ES-I3 (cell line): ENCODE results near the gene TIMM22.
"Not testable (repeated sequence)": the region's sequence is repeated elsewhere in the genome, so short reads cannot be mapped to it uniquely, and the experiment has no call there.

Source experiments
- H3K36me3 ChIP-seq: 2 replicates; pipeline ENCODE4 v1.6.1; 2013; ENCODE audit warnings: mild to moderate bottlenecking, low read length, control low read depth, moderate library complexity; ENCODE audit not compliant: insufficient read depth
- H3K4me1 ChIP-seq: 2 replicates; pipeline ENCODE4 v1.6.1; 2013; ENCODE audit warnings: mild to moderate bottlenecking, control low read depth, low read length; ENCODE audit not compliant: insufficient read depth
- H3K9ac ChIP-seq: 2 replicates; pipeline ENCODE4 v1.6.1; 2013; ENCODE audit warnings: low read depth, mild to moderate bottlenecking, low read length, moderate library complexity
- H3K9me3 ChIP-seq: 2 replicates; pipeline ENCODE4 v1.6.1; 2013; ENCODE audit warnings: mild to moderate bottlenecking, low read length, moderate library complexity; ENCODE audit not compliant: control insufficient read depth, insufficient read depth

The TIMM22 gene

GRCh38 chr17:996554-997344 is at the start of gene TIMM22:
Gene TIMM22 (plus strand): TSS chr17:997129. CDS start chr17:997143, 14 bp downstream.
- Histone ChIP-seq H3K36me3 (peaks cover 8% of the 10 kb centered on the region), H3K4me1 (no peaks in the 10 kb centered on the region; the same call in 1 of the 2 replicates), H3K9me3 (no peaks in the 10 kb centered on the region), H3K9ac (peak within 1 kb of the TSS; percentile 91)

GRCh38 chr17:948284-948852 is 48.6 kb upstream of the TIMM22 start:
- H3K9me3 ChIP-seq = no peaks in the 10 kb centered on the region
- H3K9ac ChIP-seq = no peak overlapping the region
- H3K36me3 ChIP-seq = peaks cover 6% of the 10 kb centered on the region; the same call in 1 of the 2 replicates
- peaks cover 15% of the 10 kb centered on the region for H3K4me1 ChIP-seq

GRCh38 chr17:949623-950303 is 47.2 kb upstream of the TIMM22 start:
- no peaks in the 10 kb centered on the region for H3K36me3 ChIP-seq
- H3K4me1 ChIP-seq = peaks cover 18% of the 10 kb centered on the region
- H3K9me3 ChIP-seq = no peaks in the 10 kb centered on the region
- H3K9ac ChIP-seq = peak overlapping the region; percentile 34

DNA sequence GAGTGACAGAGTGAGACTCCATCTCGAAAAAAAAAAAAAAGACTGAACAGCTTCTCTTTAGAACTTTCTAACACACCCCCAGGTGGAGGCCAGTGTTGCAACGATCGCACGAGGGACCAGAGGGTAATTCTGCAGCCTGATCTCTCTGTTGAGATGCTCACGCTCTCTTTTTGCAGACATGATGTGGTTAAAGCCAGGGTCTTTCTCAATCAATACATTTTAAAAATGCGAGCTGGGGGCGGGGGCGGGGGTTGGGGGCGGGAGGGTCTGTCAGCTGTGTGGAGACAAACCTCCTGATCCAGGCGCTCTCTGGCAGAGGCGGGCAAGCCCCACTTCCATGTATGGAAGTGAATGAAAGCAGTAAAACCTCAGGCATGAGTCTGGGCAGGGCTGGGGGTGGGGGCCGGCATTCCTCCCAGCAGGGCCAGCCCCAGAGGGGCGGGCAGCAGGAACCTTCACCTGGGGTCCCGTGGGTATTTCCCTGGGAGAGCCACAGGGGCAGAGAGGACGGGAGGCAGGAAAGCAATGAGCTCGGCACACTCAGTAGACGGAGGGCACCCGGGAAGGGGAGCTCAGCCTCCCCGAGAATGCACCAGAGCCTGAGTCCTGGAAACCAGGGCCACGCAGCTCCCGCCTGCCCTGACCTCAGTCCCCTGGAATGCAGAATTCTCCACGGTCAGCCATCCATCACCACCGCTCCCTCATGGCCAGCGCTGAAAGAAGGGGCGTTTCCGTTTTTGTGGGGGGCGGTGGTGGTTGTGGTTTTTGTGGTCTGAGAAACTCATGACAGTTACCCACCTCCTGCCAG is 45.4 kb upstream of the TIMM22 start:
- H3K9ac ChIP-seq = peak overlapping the region; percentile 34; the same call in 1 of the 2 replicates
- H3K4me1 ChIP-seq = peaks cover 20% of the 10 kb centered on the region
- H3K9me3 ChIP-seq = no peaks in the 10 kb centered on the region
- no peaks in the 10 kb centered on the region for H3K36me3 ChIP-seq

GRCh38 chr17:952592-952991 is 44.3 kb upstream of the TIMM22 start:
- peaks cover 20% of the 10 kb centered on the region for H3K4me1 ChIP-seq
- not testable (repeated sequence) for H3K36me3 ChIP-seq, H3K9me3 ChIP-seq, H3K9ac ChIP-seq

DNA sequence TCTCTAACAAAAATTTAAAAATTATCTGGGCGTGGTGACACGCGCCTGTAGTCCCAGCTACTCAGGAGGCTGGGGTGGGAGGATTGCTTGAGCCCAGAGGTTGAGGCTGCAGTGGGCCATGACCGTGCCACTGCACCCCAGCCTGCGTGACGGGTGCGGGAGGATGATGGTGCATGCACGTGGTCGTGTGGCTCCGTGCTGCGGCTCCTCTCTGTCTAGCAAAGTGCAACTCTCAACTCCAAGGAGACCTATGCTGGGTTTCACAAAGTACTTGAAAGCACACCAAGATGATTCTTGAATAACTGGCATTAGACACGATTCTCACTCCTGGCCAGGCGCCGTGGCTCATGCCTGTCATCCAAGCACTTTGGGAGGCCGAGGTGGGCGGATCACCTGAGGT is 43.2 kb upstream of the TIMM22 start:
- H3K9ac ChIP-seq = no peak overlapping the region
- H3K4me1 ChIP-seq = peaks cover 20% of the 10 kb centered on the region
- H3K9me3 ChIP-seq = no peaks in the 10 kb centered on the region
- H3K36me3 ChIP-seq = no peaks in the 10 kb centered on the region

GRCh38 chr17:954431-955164 is 42.3 kb upstream of the TIMM22 start:
- no peak overlapping the region for H3K9ac ChIP-seq
- no peaks in the 10 kb centered on the region for H3K36me3 ChIP-seq
- H3K4me1 ChIP-seq = peaks cover 20% of the 10 kb centered on the region
- no peaks in the 10 kb centered on the region for H3K9me3 ChIP-seq

DNA sequence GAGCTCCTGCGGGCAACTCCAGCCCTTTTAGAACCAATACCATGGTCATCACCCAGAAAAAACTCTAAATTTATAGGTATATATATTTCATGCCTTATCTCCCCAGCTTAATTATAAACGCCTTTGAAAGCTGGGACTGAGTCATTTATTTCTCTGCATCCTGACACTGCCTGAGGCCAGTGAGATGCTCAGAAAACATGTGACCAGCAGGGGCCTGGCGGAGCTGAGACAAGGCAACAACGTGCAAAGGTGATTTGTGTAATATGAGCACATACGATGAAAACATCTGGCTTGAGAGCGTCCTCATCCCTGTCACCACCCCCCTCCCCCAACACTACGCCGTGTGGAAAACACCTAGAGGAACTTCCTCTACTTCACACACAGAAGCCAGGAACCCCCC is 40.0 kb upstream of the TIMM22 start:
- H3K36me3 ChIP-seq = no peaks in the 10 kb centered on the region
- no peaks in the 10 kb centered on the region for H3K9me3 ChIP-seq

DNA sequence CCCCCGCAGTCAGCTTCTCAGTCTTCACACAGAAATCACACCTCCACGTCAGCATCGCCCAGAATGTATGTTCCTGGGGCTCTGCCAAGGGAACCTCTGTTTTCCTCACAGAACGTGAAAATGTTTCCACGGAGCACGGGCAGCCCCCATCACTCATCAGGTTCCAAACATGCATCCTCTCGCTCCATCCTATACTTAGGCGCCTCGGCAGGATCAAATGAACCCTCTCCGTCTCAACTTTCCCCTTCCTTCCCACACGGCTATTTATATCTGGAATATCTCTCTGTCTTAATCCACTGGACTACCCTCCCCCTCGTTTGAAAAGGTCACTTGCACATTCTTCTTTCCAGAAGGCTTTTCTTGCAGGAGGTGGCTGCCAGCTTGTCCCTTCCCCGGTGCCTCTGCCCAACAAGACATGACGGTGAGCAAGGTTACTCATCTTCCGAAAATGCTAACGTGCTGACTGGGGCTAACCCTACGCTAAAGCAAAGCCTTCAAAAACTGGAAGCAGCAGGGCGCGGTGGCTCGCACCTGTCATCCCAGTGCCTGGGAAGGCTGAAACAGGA is 39.0 kb upstream of the TIMM22 start:
- H3K36me3 ChIP-seq = no peaks in the 10 kb centered on the region
- H3K9ac ChIP-seq = no peak overlapping the region
- H3K4me1 ChIP-seq = peaks cover 14% of the 10 kb centered on the region
- H3K9me3 ChIP-seq = no peaks in the 10 kb centered on the region

More for the DNA sequence above, 40.0 kb upstream of the TIMM22 start:
- H3K9ac ChIP-seq = no peak overlapping the region
- peaks cover 12% of the 10 kb centered on the region for H3K4me1 ChIP-seq

DNA sequence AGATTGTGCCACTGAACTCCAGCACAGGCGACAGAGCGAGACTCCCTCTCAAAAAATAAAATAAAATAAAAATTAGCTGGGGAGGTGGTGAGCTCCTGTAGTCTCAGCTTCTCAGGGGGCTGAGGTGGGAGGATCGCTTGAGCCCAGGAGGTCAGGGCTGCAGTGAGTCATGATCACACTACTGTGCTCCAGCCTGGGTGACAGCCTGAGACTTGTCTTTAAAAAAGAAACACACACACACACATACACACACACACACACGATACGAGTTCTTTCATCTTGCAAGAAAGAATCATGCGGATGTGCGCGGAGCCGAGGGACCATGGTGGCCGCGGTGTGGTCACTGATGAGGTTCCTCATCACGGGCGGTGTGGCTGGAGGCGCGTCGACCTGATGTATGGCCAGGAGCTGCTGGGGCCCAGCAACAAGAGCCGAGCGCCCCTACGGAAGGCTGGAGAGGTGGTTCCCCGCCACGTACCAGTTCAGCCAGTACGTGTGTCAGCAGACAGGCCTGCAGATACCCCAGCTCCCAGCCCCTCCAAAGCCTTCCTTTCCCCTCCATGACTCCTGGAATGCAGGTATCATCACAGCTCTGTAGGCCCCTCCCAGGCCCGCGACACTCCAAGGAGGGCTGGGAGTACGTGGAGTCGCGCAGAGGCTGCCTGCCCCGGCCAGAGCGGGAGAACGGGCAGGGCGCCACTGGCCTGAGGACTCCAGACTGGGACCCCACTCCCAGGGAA is 38.0 kb upstream of the TIMM22 start:
- Histone ChIP-seq H3K36me3 (no peaks in the 10 kb centered on the region), H3K9me3 (no peaks in the 10 kb centered on the region), H3K4me1 (peaks cover 19% of the 10 kb centered on the region), H3K9ac (no peak overlapping the region)

DNA sequence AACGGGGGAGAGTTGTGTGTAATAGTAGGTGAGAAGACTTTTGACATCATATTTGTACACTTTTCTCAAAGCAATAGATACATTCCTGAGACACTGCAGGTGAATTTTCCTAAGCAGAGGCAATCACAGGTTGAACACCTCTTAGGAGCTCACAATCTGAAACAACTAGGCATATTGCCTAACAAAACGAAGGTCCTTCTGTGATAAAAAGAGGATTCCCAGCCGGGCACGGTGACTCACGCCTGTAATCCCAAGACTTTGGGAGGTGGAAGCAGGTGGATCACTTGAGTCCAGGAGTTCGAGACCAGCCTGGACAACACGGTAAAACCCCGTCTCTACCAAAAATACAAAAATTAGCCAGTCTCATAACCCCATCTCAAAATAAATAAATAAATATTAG is 34.8 kb upstream of the TIMM22 start:
- no peaks in the 10 kb centered on the region for H3K36me3 ChIP-seq
- no peaks in the 10 kb centered on the region for H3K9me3 ChIP-seq
- H3K4me1 ChIP-seq = peaks cover 31% of the 10 kb centered on the region
- H3K9ac ChIP-seq = no peak overlapping the region

GRCh38 chr17:962670-963069 is 34.3 kb upstream of the TIMM22 start:
- Histone ChIP-seq H3K4me1 (peaks cover 32% of the 10 kb centered on the region), H3K9ac (peak overlapping the region; percentile 28; the same call in 1 of the 2 replicates), H3K36me3 (no peaks in the 10 kb centered on the region), H3K9me3 (no peaks in the 10 kb centered on the region)

DNA sequence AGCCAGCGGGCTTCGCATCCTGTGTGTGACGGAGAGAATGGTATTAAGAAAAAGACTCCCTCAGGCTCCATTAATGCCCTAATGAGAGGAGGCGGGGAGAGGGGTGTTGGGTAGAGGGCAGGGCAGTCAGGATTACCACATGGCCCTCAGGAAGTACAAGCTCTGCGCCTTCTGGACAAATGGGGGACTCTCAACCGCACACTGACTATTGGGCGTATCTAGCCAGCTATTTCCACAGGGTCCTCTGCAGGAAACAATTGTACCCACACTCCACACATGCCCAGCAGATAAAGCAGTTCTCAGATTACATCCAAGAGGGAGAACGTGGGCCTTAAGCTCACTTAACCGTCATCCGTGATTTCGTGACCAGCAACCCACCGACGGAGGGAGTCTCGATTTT is 32.1 kb upstream of the TIMM22 start:
- Histone ChIP-seq H3K36me3 (no peaks in the 10 kb centered on the region), H3K4me1 (peaks cover 34% of the 10 kb centered on the region), H3K9ac (no peak overlapping the region)

More for the DNA sequence above, 32.1 kb upstream of the TIMM22 start:
- H3K9me3 ChIP-seq = no peaks in the 10 kb centered on the region
